DND-41 (cell line): Measurements from ENCODE around the gene PIK3IP1.

Source experiments
- ATAC-seq: fragments of 200-7000 bp; cut with Tn5 transposase; 3 replicates; pipeline ENCODE4 v1.9.1; 2021; ENCODE audit warnings: low read depth; ENCODE audit not compliant: insufficient read depth
- DNase-seq: peaks from one replicate; pipeline ENCODE4 v3.0.0-alpha.2; 2020
- H2AFZ ChIP-seq: 2 replicates; pipeline ENCODE4 v1.6.0; 2012; ENCODE audit warnings: low read depth, low read length
- H3K27ac ChIP-seq: 2 replicates; pipeline ENCODE4 v1.5.1; 2012; ENCODE audit warnings: low read length, inconsistent platforms
- H3K27me3 ChIP-seq: fragments of 200-600 bp; sonication (generic); 2 replicates; pipeline ENCODE4 v1.6.0; 2012; ENCODE audit warnings: low read length, mild to moderate bottlenecking, inconsistent platforms; ENCODE audit not compliant: insufficient read depth, poor library complexity
- H3K36me3 ChIP-seq: 2 replicates; pipeline ENCODE4 v1.5.1; 2012; ENCODE audit warnings: low read length, inconsistent platforms; ENCODE audit not compliant: insufficient read depth
- H3K4me1 ChIP-seq: 2 replicates; pipeline ENCODE4 v1.5.1; 2012; ENCODE audit warnings: mild to moderate bottlenecking, low read length; ENCODE audit not compliant: insufficient read depth
- H3K4me2 ChIP-seq: 2 replicates; pipeline ENCODE4 v1.6.0; 2012; ENCODE audit warnings: mild to moderate bottlenecking, moderate library complexity, low read length, inconsistent platforms; ENCODE audit not compliant: insufficient read depth
- H3K4me3 ChIP-seq, 2 experiments: fragments of 200-600 bp in 1 of 2; shearing (Covaris generic) in 1 of 2; 2 replicates each; pipeline ENCODE4 v1.5.1; 2012 to 2016; ENCODE audit warnings: inconsistent platforms in 2 of 2, low read length in 2 of 2, mild to moderate bottlenecking in 2 of 2, low read depth in 1 of 2, moderate library complexity in 1 of 2
- H3K79me2 ChIP-seq: 2 replicates; pipeline ENCODE4 v1.6.0; 2012; ENCODE audit warnings: low read length, inconsistent platforms; ENCODE audit not compliant: insufficient read depth
- H3K9ac ChIP-seq: 2 replicates; pipeline ENCODE4 v1.6.0; 2012; ENCODE audit warnings: low read depth, mild to moderate bottlenecking, inconsistent platforms, low read length, moderate library complexity
- H3K9me3 ChIP-seq: 2 replicates; pipeline ENCODE4 v1.5.1; 2012; ENCODE audit warnings: low read length, moderate library complexity, mild to moderate bottlenecking, inconsistent platforms; ENCODE audit not compliant: insufficient read depth, severe bottlenecking
- H4K20me1 ChIP-seq: 2 replicates; pipeline ENCODE4 v1.6.0; 2012; ENCODE audit warnings: low read length; ENCODE audit not compliant: insufficient read depth
- EZH2 ChIP-seq: IDR thresholded peaks from 3 replicates; pipeline ENCODE4 v1.6.1; 2012; ENCODE audit warnings: borderline replicate concordance, low read depth, mild to moderate bottlenecking, moderate library complexity, low read length, inconsistent platforms; ENCODE audit not compliant: severe bottlenecking
- TF ChIP-seq, protein P1 (sequence below): IDR thresholded peaks from 2 replicates; pipeline ENCODE4 v1.5.1; 2012; ENCODE audit warnings: borderline replicate concordance, low read length, moderate library complexity, mild to moderate bottlenecking; ENCODE audit not compliant: poor library complexity, severe bottlenecking; ENCODE audit errors: extremely low read depth

PIK3IP1 gene

DNA sequence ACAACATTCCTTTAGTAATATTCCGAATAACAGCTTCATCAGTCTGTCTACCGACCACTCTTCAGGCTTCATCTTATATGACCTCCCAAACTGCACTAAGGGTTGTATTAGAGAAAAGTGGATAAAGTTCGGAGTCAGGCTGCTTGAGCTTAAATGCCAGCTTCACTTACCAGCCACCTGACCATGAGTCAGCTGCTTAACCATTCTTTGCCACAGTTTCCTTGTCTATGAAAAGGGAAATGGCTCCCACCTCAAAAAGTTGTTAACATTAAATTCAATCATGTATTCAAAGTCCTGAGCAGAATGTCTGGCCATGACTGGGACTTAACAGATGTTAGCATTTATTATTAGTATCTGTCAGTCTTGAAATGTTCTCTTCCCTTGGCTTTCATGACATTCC, 59.3 kb downstream of the PIK3IP1 start:
- ATAC-seq (no peak), DNase-seq (no peak)
- Histone ChIP-seq H4K20me1 (0 out of 2 replicates have a peak, but pooled peaks cover 3% of the 10 kb centered on the region), H3K4me3 (no peak overlapping the region), H3K27ac (no peak overlapping the region), H3K9me3 (no peaks in the 10 kb centered on the region), H3K27me3 (no peaks in the 10 kb centered on the region), H3K9ac (no peak overlapping the region), H3K4me2 (no peak overlapping the region), H2AFZ (no peak overlapping the region), H3K36me3 (peaks cover 13% of the 10 kb centered on the region; the same call in 1 of the 2 replicates), H3K4me1 (peaks cover 10% of the 10 kb centered on the region), H3K79me2 (no peaks in the 10 kb centered on the region)
- TF ChIP-seq EZH2 = no peak
- TF ChIP-seq, protein P1, sequence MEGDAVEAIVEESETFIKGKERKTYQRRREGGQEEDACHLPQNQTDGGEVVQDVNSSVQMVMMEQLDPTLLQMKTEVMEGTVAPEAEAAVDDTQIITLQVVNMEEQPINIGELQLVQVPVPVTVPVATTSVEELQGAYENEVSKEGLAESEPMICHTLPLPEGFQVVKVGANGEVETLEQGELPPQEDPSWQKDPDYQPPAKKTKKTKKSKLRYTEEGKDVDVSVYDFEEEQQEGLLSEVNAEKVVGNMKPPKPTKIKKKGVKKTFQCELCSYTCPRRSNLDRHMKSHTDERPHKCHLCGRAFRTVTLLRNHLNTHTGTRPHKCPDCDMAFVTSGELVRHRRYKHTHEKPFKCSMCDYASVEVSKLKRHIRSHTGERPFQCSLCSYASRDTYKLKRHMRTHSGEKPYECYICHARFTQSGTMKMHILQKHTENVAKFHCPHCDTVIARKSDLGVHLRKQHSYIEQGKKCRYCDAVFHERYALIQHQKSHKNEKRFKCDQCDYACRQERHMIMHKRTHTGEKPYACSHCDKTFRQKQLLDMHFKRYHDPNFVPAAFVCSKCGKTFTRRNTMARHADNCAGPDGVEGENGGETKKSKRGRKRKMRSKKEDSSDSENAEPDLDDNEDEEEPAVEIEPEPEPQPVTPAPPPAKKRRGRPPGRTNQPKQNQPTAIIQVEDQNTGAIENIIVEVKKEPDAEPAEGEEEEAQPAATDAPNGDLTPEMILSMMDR = no peak
